Uterus (tissue), 2 donors: Measurements from ENCODE around the gene COX10.
"Not testable (repeated sequence)": the region's sequence is repeated elsewhere in the genome, so short reads cannot be mapped to it uniquely, and the experiment has no call there.

Source experiments
- CTCF ChIP-seq, 4 experiments: fragments of 200-600 bp in 2 of 4; fragments of 450-650 bp in 2 of 4; sonication (generic) in 2 of 4; IDR thresholded peaks; one replicate each; pipeline ENCODE4 v1.5.1; 2016 to 2019; ENCODE audit warnings: antibody characterized with exemption in 4 of 4, mild to moderate bottlenecking in 2 of 4, moderate library complexity in 1 of 4
- POLR2A ChIP-seq, 2 donors: fragments of 450-650 bp; IDR thresholded peaks; one replicate each; pipeline ENCODE4 v1.6.1; 2016; ENCODE audit warnings: antibody characterized with exemption in 2 of 2, mild to moderate bottlenecking in 1 of 2, moderate library complexity in 1 of 2

- not testable (repeated sequence) for TF ChIP-seq POLR2A, CTCF (IDR thresholded peaks at IDR 0.05)
These were observed 122.7 kb downstream of the COX10 start for GRCh38 chr17:14192039-14192438.
